Epidermal melanocyte (primary cell): ENCODE measurements around the gene PATE2.

ENCODE experiments used
- DNase-seq: peaks from one replicate; pipeline ENCODE4 v3.0.0; 2011; ENCODE audit warnings: low spot score; ENCODE audit not compliant: insufficient read length

PATE2 gene

DNA sequence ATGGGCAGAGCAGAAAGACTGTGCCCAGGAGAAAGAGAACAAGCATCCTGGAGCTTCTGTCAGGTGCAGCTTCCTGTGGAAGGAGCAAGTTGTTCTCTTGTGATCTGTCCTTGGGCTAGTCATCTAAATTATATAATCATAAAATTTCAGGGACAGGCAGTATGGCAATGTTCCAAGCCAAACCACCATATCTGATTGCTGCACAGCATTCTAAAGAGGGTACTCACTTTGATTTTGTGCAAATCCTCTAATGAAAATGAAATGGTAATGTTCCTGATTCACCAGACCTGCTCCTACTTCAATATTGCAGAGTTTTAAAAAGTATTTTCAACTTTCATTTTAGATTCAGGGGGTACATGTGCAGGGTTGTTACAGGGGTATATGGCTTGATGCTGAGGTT is at the start of gene PATE2:
Gene PATE2 (minus strand): TSS at position 101 of the 400 bp plus-strand sequence. CDS start 55 bp downstream, at position 46.
- DNase-seq, result no peak

DNA sequence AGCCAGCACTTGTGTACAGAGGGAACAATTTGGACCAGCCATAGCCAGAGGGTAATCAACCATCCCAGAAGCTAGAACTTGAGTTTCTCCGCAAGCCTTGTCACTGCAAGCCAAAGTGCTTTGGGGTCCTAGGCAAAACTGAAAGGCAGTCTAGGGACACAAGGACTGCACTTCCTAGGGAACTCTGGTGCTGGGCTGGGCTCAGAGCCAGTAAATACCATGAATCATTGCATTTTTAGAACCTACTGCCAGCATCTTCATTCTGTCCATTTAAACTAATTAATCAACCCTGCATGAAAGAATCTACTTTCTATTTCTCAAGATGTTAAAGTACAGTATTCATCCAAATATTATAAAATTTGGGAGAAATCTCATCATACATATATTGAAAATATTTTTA is 29.3 kb upstream of the PATE2 start:
- no peak for DNase-seq

DNA sequence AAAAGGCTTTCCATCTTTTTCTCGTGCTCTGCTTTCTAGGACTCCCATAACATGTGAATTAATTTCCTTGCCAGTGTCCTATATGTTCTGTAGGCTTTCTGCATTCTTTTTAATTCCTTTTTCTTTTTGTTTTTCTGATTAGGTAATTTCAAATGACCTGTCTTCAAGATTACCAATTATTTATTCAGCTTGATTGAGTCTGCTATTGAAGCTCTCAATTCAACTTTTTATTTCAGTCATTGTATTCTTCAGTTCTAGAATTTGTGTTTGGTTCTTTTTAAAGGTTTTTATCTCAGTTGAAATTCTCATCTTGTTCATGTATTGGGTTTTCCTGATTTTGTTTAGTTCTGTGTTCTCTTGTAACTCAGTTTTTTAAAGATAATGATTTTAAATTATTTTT is 23.8 kb upstream of the PATE2 start:
- DNase-seq, result no peak

DNA sequence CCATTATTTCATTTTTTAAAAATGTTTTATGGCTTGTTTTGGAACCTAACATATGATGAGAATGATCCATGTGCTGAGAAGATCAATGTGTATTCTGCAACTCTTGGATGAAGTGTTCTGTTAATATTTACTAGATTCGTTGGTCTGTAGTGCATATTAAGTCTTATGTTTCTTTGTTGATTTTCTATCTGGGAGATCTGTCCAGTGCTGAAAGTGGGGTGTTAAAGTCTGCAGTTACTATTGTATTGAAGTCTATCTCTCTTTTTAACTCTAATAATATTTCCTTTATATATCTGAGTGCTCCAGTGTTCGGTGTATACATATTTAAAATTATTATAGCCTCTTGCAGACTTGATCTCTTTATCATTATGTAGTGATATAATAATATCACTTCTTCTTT is 21.2 kb upstream of the PATE2 start:
- DNase-seq, result no peak

DNA sequence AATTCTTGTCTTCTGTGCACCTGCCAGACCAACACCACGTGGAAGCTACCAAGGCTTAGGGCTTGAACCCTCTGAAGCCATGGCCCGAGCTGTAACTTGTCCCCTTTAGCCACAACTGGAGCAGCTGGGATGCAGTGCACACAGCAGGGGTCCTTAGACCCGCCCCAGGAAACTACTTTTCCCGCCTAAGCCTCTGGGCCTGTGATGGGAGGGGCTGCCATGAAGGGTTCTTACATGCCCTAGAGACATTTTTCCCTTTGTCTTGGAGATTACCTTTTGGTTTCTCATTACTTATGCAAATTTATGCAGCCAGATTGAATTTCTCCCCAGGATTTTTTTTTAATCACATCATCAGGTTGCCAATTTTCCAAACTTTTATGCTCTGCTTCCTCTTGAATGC is 19.0 kb upstream of the PATE2 start:
- DNase-seq, result no peak

DNA sequence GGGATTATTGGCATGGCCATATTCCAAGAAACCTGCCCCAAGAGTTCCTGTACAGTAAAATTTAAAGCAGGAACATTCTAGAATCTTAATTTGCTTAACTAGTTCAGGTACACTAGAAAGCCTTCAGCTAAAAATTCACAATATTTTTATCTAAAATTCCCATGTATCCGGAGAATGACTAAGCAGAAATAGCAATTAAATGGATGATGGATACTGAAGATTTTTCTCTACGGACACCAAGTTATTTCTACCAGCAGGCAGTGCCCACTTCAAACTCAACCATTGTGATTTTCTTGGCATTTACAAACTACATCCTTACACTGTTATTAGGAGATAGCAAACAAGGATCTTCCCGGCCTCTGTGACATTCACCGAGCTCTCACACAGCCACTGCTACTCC is 12.2 kb upstream of the PATE2 start:
- DNase-seq, result no peak

DNA sequence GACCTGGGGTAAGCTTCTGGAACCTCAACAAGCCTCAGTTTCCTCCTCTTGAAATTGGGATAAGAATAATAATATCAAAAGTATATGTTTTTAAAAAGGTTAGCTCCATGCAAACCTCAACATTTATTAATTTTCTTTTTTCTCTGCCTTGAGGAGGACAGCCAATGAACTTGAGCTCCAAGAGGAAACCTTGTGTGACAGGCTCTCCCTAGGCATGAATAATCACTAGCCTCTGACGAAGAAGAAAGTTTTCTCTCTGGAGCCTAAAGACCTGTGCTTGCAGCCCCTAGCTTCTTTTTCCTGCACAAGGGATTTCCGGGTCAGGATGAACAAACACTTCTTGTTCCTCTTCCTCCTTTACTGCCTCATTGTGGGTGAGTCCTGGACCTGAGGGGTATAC is 9.2 kb upstream of the PATE2 start, which contains the start of gene PATE3:
Gene PATE3 (plus strand): TSS at position 301 of the 400 bp plus-strand sequence. CDS start 25 bp downstream, at position 326.
- DNase-seq, result no peak

DNA sequence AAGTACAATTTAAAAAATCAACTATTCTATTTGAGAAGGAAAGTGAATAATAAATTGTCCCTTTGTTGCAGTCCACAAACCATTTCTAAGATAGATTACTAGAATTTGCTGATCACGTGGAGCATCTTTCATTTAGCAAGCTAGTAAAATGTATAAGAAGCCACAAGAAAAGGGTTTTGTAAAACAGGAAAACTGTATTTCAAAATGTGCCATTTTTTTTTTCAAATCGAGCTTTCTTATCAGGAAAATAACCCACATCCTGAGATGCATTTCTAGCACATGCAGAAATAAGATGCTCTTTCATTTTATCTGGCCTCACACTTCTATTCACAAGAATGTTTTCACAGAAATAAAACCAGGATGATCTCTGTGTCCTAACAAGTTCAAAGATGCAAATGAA is 6.0 kb upstream of the PATE2 start:
- DNase-seq, result no peak

DNA sequence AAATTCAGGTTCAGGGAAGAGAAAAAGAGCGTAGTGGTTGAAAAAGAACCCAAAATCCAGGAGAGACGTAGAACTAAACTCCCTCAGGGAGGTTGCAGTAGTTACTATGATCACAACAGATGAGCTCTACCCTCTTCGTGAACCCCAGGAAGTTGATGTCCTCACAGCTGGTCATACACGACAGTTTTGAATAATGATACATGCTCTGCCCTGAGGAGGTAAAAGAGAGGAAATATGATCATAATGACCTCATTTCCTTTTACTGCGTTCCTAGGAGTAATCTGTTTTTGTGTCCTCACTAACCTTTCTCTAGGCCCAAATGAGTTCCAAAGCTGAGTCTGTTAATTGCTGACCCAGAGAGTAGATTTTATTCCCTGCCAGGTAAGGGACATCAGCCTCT is 1.3 kb downstream of the PATE2 start:
- DNase-seq, result no peak

DNA sequence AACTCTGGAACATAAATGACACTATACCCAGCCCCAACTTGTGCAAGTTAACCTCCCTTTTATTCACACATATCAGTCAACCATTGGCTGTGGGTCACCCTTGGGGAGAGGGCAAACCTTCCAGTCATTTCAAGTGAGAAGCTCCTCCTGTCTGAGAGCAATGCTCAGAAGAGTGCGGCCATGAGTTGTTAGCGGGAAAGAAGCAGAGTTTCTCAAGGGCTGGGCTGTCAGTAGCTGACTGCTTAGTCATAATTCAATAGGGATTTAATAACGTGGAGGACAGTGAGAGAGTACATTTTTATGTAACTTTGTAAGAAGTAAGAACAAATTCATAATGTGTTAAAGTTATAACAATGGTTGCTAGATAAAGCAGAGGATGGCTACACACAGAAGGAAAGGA is 5.1 kb downstream of the PATE2 start:
- DNase-seq, result no peak

DNA sequence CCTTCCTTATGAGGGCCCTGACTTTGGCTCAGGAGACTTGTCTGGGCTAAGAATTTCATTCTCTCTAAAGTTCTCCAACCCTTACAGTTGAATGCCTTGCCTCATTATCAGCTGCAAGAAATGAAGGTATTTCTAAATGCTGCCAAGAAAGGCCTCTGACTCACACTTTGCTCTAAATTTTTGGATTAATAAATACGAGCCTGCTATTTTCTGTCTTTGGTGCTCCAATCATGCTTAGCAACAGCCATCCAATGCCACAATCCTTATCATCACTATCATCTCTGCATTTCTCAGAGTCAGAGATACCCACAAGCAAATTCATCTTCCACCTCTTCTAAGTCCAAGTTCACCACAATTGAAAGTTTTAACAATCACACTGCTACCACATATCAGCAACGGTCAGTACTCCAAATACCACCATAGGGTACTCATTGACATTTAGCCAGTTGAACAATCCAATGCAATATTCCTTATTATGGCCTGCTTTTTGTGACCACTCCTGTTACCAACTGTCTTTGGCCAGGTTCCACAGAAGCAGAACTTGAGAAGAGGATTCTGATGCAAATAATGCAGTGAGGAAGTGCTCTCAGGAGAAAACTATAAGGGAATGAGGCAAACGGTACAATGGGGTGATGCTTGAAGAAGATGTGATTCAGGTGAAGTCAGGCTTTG is 5.7 kb downstream of the PATE2 start:
- DNase-seq, result no peak

DNA sequence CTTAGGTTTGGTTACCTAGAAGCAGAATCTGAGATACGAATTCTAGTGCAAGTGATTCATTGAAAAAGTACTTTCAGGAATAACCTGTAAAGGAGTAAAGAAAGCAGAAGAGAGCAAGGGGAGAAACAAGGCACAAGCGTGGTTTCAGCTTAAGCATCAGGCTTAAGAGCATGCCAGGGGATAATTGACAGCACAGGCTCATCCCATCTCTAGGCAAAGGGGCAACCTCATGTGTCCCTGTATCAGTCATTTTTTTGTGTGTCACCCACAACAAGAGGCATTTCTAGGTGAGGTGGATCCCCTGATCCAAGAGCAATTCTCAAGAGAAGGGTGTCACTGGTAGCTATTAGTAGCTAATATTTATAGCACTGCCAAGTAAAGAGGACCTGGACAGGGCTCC is 8.0 kb downstream of the PATE2 start:
- no peak for DNase-seq

DNA sequence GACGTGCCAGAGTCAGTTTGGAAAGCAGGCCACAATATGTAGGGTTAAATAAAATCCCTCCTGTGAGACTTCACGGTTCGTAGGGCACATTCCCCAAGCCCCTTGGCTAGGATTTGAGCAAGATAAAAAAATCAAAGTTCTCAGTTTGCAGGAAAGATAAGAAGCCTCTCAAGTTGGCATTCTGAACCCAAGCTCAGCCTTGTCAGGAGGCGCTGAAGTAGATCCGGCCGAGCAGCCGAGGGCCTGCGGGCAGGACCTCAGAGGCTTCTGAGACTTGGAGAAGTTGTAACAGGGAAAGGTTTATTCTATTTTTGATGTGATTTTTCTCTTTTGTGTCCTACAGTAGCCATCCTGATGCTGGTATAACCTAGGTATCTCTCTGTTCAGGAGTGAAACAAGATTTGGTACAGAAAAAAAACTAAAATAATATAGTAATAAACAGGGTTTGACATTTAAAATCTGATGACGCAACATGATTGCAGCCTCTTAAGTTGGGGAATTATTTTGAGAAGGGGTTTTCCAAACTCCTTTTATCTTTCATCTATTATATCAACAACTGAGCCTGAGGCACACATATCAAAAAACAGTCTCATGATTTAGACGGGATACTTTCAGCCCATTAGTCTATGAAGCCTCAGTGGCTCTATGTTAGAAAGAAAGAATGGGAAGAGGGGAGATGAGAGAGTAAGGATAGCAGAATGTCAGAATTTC is 10.1 kb downstream of the PATE2 start:
- DNase-seq, result no peak

DNA sequence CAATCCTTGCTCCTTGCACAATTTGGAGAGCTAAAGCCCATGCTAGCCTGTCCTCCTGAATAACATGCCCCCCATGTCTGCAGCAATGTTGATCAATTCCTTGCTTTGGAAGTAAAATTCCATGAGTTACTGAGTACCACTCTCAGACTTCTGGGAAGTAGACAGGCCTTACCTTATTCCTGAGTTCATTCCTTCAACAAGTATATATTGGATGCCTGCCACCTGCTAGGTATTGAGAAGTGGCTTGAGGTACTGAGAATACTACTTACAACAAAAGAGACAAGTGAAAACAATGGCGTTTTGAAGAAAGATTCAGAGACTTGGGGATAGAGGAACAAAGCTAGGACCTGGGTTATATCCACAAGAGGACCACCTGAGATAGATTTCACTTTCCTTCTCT is 12.4 kb downstream of the PATE2 start:
- no peak for DNase-seq

DNA sequence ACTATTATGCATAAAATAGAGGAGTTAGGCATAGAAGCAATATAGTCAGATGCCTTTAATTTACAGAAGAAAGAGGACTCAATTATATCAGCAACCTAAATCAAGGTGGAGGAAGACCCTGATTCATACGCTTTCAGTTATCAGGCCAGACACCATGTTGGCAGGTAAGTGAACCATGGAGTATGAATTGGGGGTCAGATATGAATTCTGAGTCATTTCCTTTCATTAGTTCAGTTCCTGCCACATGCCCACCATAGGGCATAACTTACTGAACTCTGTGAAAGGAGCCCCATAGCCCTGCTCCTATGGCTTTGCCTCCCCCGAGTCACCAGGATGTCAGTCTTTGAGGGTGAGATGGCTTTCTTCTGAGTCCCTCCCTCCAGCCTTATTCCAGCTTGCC is 15.1 kb downstream of the PATE2 start:
- DNase-seq, result no peak

DNA sequence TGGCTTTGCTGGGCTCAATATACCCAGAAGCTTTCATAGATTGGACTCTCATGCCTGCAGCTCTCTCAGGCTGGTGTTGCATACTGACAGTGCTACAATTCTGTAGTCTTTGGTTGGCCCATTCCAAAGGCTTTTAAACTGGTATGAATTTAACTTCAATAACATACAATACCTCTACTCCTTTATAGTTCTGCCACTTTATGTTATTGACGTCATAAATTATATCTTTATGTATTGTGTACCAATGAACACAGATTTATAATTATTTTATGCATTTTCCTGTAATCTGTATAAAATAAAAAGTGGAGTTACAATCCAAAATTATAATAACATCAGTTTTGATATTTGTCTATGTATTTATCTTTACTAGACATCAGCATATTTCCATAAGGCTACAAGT is 16.2 kb downstream of the PATE2 start:
- no peak for DNase-seq

DNA sequence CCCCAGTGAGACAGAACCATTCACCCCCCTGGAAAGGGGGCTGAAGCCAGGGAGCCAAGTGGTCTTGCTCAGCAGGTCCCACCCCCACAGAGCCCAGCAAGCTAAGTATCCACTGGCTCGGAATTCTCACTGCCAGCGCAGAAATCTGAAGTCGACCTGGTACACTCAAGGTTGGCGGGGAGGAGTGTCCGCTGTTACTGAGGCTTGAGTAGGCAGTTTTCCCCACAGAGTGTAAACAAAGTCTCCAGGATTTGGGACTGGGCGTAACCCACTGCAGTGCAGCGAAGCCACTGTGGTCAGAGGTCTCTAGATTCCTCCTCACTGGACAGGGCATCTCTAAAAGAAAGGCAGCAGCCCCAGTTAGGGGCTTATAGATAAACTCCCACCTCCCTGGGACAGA is 22.6 kb downstream of the PATE2 start:
- no peak for DNase-seq

DNA sequence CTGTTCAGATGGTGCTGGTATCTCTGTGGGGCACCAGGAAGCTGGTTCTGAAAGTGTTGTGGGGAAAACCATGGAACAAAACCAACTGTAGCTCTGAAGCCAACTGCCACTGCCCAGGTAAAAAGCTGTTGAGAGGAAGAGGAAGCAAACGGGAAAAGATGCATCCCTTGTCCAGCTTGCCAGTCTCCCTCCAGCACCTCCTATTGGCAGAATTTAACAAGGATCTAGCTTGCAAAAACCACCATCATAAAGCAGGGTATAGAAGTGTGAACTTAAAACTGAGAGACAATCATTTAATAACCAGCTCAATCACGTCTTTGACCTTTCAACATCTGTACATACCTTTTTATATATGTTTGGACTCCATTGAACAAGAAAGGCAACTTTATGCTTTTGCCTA is 28.0 kb downstream of the PATE2 start:
- no peak for DNase-seq

DNA sequence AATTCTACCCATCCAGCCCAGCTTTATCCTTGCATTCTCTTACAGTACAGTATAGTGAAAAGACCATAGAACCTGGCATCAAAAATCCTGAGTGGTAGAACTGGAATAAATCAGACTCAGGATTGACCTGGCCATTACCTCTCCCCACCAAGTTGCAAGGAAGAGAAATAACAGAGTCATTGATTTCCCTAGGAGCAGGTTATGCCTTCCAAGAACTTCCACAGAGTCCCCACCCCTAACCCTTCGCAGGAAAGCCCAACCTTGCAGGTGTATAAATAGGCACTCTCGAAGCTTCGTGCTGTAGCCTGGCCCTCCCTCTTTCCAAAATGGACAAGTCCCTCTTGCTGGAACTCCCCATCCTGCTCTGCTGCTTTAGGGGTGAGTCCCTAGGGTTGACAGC is 32.6 kb downstream of the PATE2 start, which contains the start of gene PATE1:
Gene PATE1 (plus strand): TSS at position 301 of the 400 bp plus-strand sequence. CDS start 26 bp downstream, at position 327.
- no peak for DNase-seq

DNA sequence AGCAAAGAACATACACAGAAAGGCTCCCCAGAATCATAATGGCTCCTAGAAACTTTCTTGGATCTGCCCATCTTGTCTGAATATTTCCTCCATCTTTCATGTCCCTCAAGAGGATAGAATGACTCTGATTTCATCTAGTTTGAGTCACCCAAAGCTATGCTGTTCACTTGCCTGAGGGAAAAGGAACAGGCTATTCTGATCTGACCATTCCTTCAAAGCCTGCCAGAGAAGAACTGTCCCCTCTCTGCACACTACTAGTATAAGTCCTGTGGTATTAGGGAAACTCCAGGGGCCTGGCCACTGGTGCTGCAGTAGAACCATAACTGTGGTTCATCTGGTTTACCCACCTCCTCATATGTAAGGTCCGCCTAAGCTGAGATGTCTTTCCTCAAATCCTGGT is 34.9 kb downstream of the PATE2 start:
- no peak for DNase-seq

DNA sequence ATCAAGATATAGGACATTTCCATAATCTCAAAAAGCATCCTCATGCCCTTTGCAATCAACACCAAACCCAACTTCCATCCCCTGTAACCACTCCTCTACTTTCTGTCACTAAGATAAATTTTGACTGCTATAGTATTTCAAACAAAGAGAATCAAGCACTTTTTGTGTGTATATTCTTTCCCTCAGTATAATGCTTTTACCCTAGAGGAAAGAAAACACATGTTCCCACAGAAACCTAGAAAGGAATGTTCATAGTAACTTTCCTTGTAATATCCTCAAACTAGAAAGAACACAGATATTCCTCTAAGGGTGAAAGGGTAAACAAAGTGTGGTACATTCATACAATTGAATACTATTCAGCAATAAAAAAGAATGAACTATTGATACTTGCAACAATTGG is 38.0 kb downstream of the PATE2 start:
- no peak for DNase-seq

DNA sequence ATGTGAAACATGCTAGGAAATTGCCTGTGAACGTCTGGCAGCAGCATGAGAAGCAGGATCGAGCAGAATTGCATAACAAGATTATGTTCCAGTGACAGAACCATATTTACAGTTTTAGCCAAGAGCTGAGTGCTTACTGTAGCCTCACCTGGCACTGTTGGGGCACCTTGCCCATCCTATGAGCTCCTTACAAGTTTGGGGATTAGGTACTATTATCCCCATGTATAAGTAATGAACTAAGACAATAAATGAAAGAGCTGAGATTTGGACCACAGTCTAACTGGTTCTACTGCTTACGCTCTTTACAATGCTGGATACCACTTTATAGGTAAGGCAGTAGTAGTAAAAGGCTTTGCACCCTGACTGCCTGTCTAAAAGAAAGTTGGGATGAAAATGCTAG is 49.7 kb downstream of the PATE2 start:
- DNase-seq, result no peak
